ENCODE data around the gene DNAH8.

The DNAH8 gene

DNA sequence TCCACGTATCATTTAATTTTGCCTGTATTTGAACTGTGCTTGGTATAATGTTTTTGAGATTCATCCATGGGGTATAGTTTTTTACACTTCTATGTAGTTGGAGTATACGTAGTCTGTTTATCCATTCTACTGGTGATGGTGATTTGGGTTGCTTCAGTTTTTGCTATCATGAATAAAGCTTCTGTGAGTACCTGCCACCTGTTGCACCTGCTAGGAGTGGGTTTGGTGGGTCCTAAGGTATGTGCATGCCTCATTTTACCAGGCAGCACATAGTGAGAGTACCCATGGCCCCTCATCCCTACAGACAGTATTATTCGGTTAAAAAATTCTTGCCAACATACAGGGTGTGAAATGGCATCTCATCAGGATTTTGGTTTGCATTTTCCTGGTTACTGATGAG, 92.9 kb downstream of the DNAH8 start:
- no peak for TF ChIP-seq EZH2phosphoT487 (IDR thresholded peaks at IDR 0.05; ENCODE audit: borderline replicate concordance, low read length)
- H3K4me3 ChIP-seq (ENCODE audit: low read length): no peak overlapping the region
- H3K36me3 ChIP-seq (ENCODE audit: control insufficient read depth, low read length): no peaks in the 10 kb centered on the region
- peaks cover 3% of the 10 kb centered on the region; the same call in 1 of the 2 replicates for H3K4me1 ChIP-seq (ENCODE audit: control insufficient read depth, low read length)
- no peaks in the 10 kb centered on the region for H3K9me3 ChIP-seq (ENCODE audit: control insufficient read depth, insufficient read depth, low read length)
- no peaks in the 10 kb centered on the region for H3K79me2 ChIP-seq (ENCODE audit: control insufficient read depth, low read length)
- no peak overlapping the region for H3K4me2 ChIP-seq (ENCODE audit: low read length)
- no peaks in the 10 kb centered on the region for H3F3A ChIP-seq (ENCODE audit: control insufficient read depth, insufficient read depth)
- no peak overlapping the region for H3K27ac ChIP-seq (ENCODE audit: low read depth, low read length)
- peaks cover 25% of the 10 kb centered on the region for H3K27me3 ChIP-seq (ENCODE audit: control insufficient read depth, low read length)
- no peaks in the 10 kb centered on the region for H3K9me2 ChIP-seq (replicated peaks; ENCODE audit: control insufficient read depth, low read length)
- no peaks in the 10 kb centered on the region for H4K20me1 ChIP-seq (ENCODE audit: control insufficient read depth, insufficient read depth, low read depth, low read length)

DNA sequence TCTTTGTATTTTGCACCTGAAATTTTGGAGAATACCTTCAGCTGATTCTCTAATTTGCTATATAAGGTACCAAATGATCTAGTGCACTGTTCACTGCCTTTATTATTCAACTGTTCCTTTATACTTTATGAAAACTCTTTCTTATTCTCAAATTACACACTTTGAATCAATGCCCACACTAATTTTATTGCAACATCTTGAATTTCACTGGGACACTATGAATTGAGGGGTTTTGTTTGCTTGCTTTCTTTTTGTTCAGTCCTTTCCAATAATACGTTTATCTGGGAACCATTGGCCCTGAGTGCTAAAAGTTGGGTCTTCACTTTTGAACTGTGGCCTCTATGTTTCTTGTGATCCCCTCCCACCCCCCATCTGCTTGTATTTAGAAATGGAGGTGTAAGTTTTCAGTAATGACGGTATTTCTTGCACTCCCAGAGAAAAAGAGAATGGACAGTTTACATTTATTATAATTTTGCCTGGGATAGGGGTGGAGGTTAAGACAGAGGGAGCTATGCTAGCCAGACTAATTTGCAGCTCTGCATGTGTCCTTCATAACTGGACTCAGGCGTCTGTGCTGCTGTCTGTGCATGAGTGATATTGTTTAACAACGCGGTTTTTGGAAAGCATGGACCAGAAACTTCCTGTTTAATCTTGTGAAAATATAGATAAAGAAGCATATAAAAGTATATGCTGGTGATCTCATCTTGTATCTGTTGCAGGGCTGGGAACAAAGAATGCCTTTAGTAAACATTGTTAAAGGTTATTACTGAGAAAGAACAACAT, 98.1 kb downstream of the DNAH8 start:
- H3K4me3 ChIP-seq (ENCODE audit: low read length): no peak overlapping the region
- no peaks in the 10 kb centered on the region for H4K20me1 ChIP-seq (ENCODE audit: control insufficient read depth, insufficient read depth, low read depth, low read length)
- H3K4me1 ChIP-seq (ENCODE audit: control insufficient read depth, low read length): no peaks in the 10 kb centered on the region
- H3K4me2 ChIP-seq (ENCODE audit: low read length): no peak overlapping the region
- no peaks in the 10 kb centered on the region for H3K9me3 ChIP-seq (ENCODE audit: control insufficient read depth, insufficient read depth, low read length)
- H3F3A ChIP-seq (ENCODE audit: control insufficient read depth, insufficient read depth): no peaks in the 10 kb centered on the region
- TF ChIP-seq, protein P1, sequence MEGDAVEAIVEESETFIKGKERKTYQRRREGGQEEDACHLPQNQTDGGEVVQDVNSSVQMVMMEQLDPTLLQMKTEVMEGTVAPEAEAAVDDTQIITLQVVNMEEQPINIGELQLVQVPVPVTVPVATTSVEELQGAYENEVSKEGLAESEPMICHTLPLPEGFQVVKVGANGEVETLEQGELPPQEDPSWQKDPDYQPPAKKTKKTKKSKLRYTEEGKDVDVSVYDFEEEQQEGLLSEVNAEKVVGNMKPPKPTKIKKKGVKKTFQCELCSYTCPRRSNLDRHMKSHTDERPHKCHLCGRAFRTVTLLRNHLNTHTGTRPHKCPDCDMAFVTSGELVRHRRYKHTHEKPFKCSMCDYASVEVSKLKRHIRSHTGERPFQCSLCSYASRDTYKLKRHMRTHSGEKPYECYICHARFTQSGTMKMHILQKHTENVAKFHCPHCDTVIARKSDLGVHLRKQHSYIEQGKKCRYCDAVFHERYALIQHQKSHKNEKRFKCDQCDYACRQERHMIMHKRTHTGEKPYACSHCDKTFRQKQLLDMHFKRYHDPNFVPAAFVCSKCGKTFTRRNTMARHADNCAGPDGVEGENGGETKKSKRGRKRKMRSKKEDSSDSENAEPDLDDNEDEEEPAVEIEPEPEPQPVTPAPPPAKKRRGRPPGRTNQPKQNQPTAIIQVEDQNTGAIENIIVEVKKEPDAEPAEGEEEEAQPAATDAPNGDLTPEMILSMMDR (IDR thresholded peaks at IDR 0.05; ENCODE audit: low read depth, low read length, poor library complexity, severe bottlenecking): no peak
- TF ChIP-seq EZH2phosphoT487 (IDR thresholded peaks at IDR 0.05; ENCODE audit: borderline replicate concordance, low read length): no peak
- no peak overlapping the region for H3K27ac ChIP-seq (ENCODE audit: low read depth, low read length)
- peaks cover 10% of the 10 kb centered on the region; the same call in 1 of the 2 replicates for H3K27me3 ChIP-seq (ENCODE audit: control insufficient read depth, low read length)
- H3K9me2 ChIP-seq (replicated peaks; ENCODE audit: control insufficient read depth, low read length): no peaks in the 10 kb centered on the region
- H3K36me3 ChIP-seq (ENCODE audit: control insufficient read depth, low read length): no peaks in the 10 kb centered on the region
- no peaks in the 10 kb centered on the region for H3K79me2 ChIP-seq (ENCODE audit: control insufficient read depth, low read length)

DNA sequence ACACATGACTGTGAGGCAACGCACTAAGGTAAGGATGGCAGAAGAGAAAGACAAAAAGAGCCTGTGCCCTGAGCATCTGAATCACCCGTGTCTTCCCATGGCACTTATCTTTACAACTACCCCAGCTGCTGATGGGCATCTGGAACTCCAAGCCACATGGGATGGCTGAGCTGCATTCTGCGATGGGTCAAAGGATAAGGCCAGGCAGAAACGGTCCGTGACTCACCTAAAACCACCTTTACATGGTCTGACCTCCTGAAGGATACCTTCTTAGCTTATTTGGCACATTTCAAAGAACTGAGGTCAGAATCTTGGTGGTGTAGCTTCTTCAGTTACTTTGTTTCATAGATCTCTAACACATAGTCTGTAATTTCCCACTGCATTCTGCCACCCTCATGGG, 99.7 kb downstream of the DNAH8 start:
- Histone ChIP-seq H3K9me3 (ENCODE audit: control insufficient read depth, insufficient read depth, low read length) (no peaks in the 10 kb centered on the region), H3K4me2 (ENCODE audit: low read length) (no peak overlapping the region), H3K79me2 (ENCODE audit: control insufficient read depth, low read length) (no peaks in the 10 kb centered on the region), H4K20me1 (ENCODE audit: control insufficient read depth, insufficient read depth, low read depth, low read length) (no peaks in the 10 kb centered on the region), H3K4me3 (ENCODE audit: low read length) (no peak overlapping the region), H3K27ac (ENCODE audit: low read depth, low read length) (no peak overlapping the region), H3F3A (ENCODE audit: control insufficient read depth, insufficient read depth) (no peaks in the 10 kb centered on the region), H3K36me3 (ENCODE audit: control insufficient read depth, low read length) (no peaks in the 10 kb centered on the region), H3K4me1 (ENCODE audit: control insufficient read depth, low read length) (no peaks in the 10 kb centered on the region), H3K9me2 (replicated peaks; ENCODE audit: control insufficient read depth, low read length) (no peaks in the 10 kb centered on the region), H3K27me3 (ENCODE audit: control insufficient read depth, low read length) (peaks cover 10% of the 10 kb centered on the region; the same call in 1 of the 2 replicates)
- no peak for TF ChIP-seq EZH2phosphoT487 (IDR thresholded peaks at IDR 0.05; ENCODE audit: borderline replicate concordance, low read length)
- TF ChIP-seq, protein P1 (IDR thresholded peaks at IDR 0.05; ENCODE audit: low read depth, low read length, poor library complexity, severe bottlenecking): no peak

DNA sequence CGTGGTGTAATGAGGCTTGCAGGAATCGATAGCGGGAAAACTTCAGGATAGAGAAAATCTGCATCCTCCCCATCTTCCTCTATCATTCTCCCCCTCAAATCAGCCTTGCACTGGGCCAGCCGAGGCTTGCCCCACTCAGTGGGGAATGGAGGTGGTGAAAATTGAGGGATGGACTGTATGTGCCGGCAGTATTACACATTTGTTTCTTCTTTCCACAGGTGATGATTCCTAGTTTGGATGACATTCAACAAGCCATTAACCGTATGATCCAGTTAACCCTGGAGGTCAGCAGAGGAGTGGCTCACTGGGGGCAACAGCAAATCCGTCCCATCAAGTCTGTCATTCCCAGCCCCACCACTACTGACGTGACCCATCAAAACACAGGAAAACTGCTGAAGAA, 100.1 kb downstream of the DNAH8 start:
- Histone ChIP-seq H3K9me2 (replicated peaks; ENCODE audit: control insufficient read depth, low read length) (no peaks in the 10 kb centered on the region), H3K27me3 (ENCODE audit: control insufficient read depth, low read length) (peaks cover 10% of the 10 kb centered on the region; the same call in 1 of the 2 replicates), H3F3A (ENCODE audit: control insufficient read depth, insufficient read depth) (no peaks in the 10 kb centered on the region), H3K4me1 (ENCODE audit: control insufficient read depth, low read length) (no peaks in the 10 kb centered on the region), H3K79me2 (ENCODE audit: control insufficient read depth, low read length) (no peaks in the 10 kb centered on the region), H3K9me3 (ENCODE audit: control insufficient read depth, insufficient read depth, low read length) (no peaks in the 10 kb centered on the region), H3K36me3 (ENCODE audit: control insufficient read depth, low read length) (no peaks in the 10 kb centered on the region), H4K20me1 (ENCODE audit: control insufficient read depth, insufficient read depth, low read depth, low read length) (no peaks in the 10 kb centered on the region), H3K27ac (ENCODE audit: low read depth, low read length) (no peak overlapping the region), H3K4me2 (ENCODE audit: low read length) (no peak overlapping the region), H3K4me3 (ENCODE audit: low read length) (no peak overlapping the region)
- TF ChIP-seq, protein P1 (IDR thresholded peaks at IDR 0.05; ENCODE audit: low read depth, low read length, poor library complexity, severe bottlenecking): no peak
- no peak for TF ChIP-seq EZH2phosphoT487 (IDR thresholded peaks at IDR 0.05; ENCODE audit: borderline replicate concordance, low read length)
